Measurements from ENCODE around the gene COL4A4. TPM values are rescaled to one million over a fixed set of nuclear protein-coding genes. Genes with fewer than 3 reads are reported as not detected.
A peak's percentile ranks its signal among the peaks of the same experiment; 100 is the strongest.

Gene COL4A4
- total and polyA plus RNA-seq, 2 of the 13 experiments (the other 11 are each of a cell fraction or from before 2014, with no cell fraction given) = not detected

DNA sequence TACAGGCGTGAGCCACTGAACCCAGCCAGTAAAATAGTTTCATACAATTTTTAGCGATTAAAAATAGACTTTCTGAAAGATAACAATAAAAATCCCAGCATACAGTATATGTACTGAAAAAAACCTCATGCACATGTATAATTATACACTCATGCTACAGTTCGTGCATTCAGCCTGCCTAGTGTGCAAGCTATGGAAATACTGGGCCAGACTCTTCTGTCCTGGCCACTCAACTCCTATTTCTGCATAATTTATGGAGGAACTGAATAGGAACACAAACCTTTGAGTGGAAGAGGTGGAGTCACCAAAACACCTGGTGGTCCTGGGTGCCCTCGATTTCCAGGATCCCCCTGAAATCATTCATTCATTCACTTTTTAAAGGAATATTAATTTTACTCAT, 64.7 kb downstream of the COL4A4 start (continued):
- TF ChIP-seq, protein P1, sequence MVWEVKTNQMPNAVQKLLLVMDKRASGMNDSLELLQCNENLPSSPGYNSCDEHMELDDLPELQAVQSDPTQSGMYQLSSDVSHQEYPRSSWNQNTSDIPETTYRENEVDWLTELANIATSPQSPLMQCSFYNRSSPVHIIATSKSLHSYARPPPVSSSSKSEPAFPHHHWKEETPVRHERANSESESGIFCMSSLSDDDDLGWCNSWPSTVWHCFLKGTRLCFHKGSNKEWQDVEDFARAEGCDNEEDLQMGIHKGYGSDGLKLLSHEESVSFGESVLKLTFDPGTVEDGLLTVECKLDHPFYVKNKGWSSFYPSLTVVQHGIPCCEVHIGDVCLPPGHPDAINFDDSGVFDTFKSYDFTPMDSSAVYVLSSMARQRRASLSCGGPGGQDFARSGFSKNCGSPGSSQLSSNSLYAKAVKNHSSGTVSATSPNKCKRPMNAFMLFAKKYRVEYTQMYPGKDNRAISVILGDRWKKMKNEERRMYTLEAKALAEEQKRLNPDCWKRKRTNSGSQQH (CRISPR knock-in tag; IDR thresholded peaks at IDR 0.05; ENCODE audit: low read depth) = no peak
- TF ChIP-seq, protein P2, sequence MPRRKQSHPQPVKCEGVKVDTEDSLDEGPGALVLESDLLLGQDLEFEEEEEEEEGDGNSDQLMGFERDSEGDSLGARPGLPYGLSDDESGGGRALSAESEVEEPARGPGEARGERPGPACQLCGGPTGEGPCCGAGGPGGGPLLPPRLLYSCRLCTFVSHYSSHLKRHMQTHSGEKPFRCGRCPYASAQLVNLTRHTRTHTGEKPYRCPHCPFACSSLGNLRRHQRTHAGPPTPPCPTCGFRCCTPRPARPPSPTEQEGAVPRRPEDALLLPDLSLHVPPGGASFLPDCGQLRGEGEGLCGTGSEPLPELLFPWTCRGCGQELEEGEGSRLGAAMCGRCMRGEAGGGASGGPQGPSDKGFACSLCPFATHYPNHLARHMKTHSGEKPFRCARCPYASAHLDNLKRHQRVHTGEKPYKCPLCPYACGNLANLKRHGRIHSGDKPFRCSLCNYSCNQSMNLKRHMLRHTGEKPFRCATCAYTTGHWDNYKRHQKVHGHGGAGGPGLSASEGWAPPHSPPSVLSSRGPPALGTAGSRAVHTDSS (CRISPR knock-in tag; conservative IDR thresholded peaks at IDR 0.05) = no peak
- no peak for TF ChIP-seq ZNF891 (CRISPR knock-in tag; IDR thresholded peaks at IDR 0.05)

DNA sequence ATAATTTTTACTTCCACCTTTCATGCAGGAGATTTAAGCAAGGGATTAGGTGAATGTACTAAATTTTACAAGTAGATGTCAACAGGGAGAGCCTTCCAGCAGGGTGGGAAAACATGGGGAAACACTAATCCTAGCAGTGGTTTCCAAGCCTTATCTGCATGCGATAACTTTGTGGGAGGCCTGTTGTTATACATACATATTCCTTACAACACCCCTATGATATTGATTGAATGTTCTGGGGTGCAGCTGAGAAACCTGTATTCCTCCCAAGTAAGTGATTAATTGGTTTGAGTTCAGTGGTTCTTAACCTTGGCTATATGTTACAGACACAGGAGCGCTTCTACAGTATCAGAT, 65.9 kb downstream of the COL4A4 start:
- CTCF ChIA-PET (ENCODE audit: low intra/inter-chr PET ratio, low total read pairs) = no interaction called here
- ATAC-seq (no peak), DNase-seq (ENCODE audit: low spot score) (no peak), FAIRE-seq (no peak)
- Histone ChIP-seq H3K4me3 (replicated peaks in 1 of 3; ENCODE audit: insufficient read depth in 1 of 3, low read depth in 2 of 3, low read length in 3 of 3) (no peak overlapping the region), H3K27me3 (ENCODE audit: control insufficient read depth in 1 of 2, insufficient read depth in 2 of 2, low read length in 2 of 2) (no peaks in the 10 kb centered on the region), H3K79me2 (ENCODE audit: insufficient read depth, low read length) (no peaks in the 10 kb centered on the region), H3K36me3 (replicated peaks in 1 of 2; ENCODE audit: control insufficient read depth in 1 of 2, insufficient read depth in 2 of 2, low read length in 2 of 2) (no peaks in the 10 kb centered on the region), H3K4me1 (ENCODE audit: insufficient read depth, low read length) (no peaks in the 10 kb centered on the region), H4K20me1 (ENCODE audit: insufficient read depth, low read length) (no peaks in the 10 kb centered on the region), H3K27ac (ENCODE audit: extremely low read length, insufficient read depth, low read length) (no peak overlapping the region), H2AFZ (ENCODE audit: low read length) (no peak overlapping the region), H3K9ac (ENCODE audit: insufficient read depth, low read depth, low read length) (no peak overlapping the region), H3K9me3 (ENCODE audit: low read length) (no peaks in the 10 kb centered on the region), H3K4me2 (ENCODE audit: low read depth, low read length) (no peak overlapping the region)
- TF ChIP-seq, protein P3, sequence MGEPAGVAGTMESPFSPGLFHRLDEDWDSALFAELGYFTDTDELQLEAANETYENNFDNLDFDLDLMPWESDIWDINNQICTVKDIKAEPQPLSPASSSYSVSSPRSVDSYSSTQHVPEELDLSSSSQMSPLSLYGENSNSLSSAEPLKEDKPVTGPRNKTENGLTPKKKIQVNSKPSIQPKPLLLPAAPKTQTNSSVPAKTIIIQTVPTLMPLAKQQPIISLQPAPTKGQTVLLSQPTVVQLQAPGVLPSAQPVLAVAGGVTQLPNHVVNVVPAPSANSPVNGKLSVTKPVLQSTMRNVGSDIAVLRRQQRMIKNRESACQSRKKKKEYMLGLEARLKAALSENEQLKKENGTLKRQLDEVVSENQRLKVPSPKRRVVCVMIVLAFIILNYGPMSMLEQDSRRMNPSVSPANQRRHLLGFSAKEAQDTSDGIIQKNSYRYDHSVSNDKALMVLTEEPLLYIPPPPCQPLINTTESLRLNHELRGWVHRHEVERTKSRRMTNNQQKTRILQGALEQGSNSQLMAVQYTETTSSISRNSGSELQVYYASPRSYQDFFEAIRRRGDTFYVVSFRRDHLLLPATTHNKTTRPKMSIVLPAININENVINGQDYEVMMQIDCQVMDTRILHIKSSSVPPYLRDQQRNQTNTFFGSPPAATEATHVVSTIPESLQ (CRISPR knock-in tag; conservative IDR thresholded peaks at IDR 0.05) = no peak
- 0 out of 2 replicates have a peak, but pooled peaks have one; percentile 33 for TF ChIP-seq YEATS4 (CRISPR knock-in tag; IDR thresholded peaks at IDR 0.05; ENCODE audit: borderline replicate concordance)
- POLR2A ChIA-PET = no interaction called here
- no TSS peak for BruUV-seq (replicated peaks)
- WGBS (ENCODE audit: low lambda C conversion rate) = 53% methylated on average over 2 of the region's 2 CpGs
- in situ Hi-C loops (cut with HindIII; ENCODE audit: extremely low pct_ligation_motif_present, low pct_unique_long_range_greater_than_20kb) = no loop called here
- intact Hi-C loops (cut with micrococcal nuclease; ENCODE audit: unreplicated experiment) = no loop called here

Measured in HepG2 (cell line).